Activated CD4-positive, alpha-beta T cell treated with anti-CD3 and anti-CD28 coated beads, Interleukin-2, amount 10 ng/mL, durations not matched to agents 7 days and 5 days (primary cell): ENCODE measurements around the gene GATAD2B. TPM values are rescaled to one million over a fixed set of nuclear protein-coding genes. Genes with fewer than 3 reads are reported as not detected.
A peak's percentile ranks its signal among the peaks of the same experiment; 100 is the strongest.
"Not testable (repeated sequence)": the region's sequence is repeated elsewhere in the genome, so short reads cannot be mapped to it uniquely, and the experiment has no call there.

Experiments used
- CTCF ChIA-PET: fragments of 350-600 bp; sonication (Branson Sonifier 250); formaldehyde crosslinking; loops from one replicate; lab custom pipeline; 2021; ENCODE audit warnings: antibody characterized with exemption; lab: Charles Lee
- POLR2A ChIA-PET: fragments of 350-600 bp; sonication (Branson Sonifier 250); formaldehyde crosslinking; loops from one replicate; lab custom pipeline; 2021; ENCODE audit warnings: antibody characterized with exemption; lab: Charles Lee
- DNase-seq: peaks from one replicate; pipeline ENCODE4 v3.0.0-alpha.2; 2020
- H3K27ac Mint-ChIP-seq: one replicate; pipeline ENCODE4 v1.8.0; 2021; ENCODE audit warnings: mild to moderate bottlenecking, moderate library complexity, mixed read lengths
- H3K27me3 Mint-ChIP-seq: one replicate; pipeline ENCODE4 v1.8.0; 2021; ENCODE audit warnings: mixed read lengths
- H3K36me3 Mint-ChIP-seq: one replicate; pipeline ENCODE4 v1.8.0; 2021; ENCODE audit warnings: low read depth, mixed read lengths
- H3K4me1 Mint-ChIP-seq: one replicate; pipeline ENCODE4 v1.8.0; 2021; ENCODE audit warnings: mixed read lengths
- H3K4me3 Mint-ChIP-seq: one replicate; pipeline ENCODE4 v1.8.0; 2021; ENCODE audit warnings: mild to moderate bottlenecking, moderate library complexity, mixed read lengths
- H3K9me3 Mint-ChIP-seq: one replicate; pipeline ENCODE4 v1.8.0; 2021; ENCODE audit warnings: mixed read lengths
- total RNA-seq, 2 experiments: library from RNA; stranded (reverse); gene quantifications; one replicate each; pipeline ENCODE4 v1.2.3, GENCODE V29; 2021

GATAD2B gene
- total RNA-seq, 2 experiments from 2014 or later: 73.4 to 75.4 TPM

GRCh38 chr1:153774780-153775457 lies 147.9 kb downstream of the GATAD2B start, which contains the start of gene SLC27A3:
Gene SLC27A3, plus strand, starts transcription at chr1:153775407. Its CDS starts 91 bp downstream, at chr1:153775498.
- POLR2A ChIA-PET: no interaction called here
- H3K27ac Mint-ChIP-seq: peak within 1 kb of the TSS; percentile 87

GRCh38 chr1:153774026-153774595 lies 148.7 kb downstream of the GATAD2B start:
- Mint-ChIP-seq H3K27me3 (no peaks in the 10 kb centered on the region), H3K27ac (peak overlapping the region; percentile 46), H3K36me3 (peaks cover 21% of the 10 kb centered on the region), H3K4me1 (peaks cover 37% of the 10 kb centered on the region), H3K9me3 (no peaks in the 10 kb centered on the region), H3K4me3 (peak overlapping the region; percentile 81)
- CTCF ChIA-PET: interaction anchor here (1.5 kb wide), 1 partner anchor 102 kb away, joined by 4 read pairs; no protein-coding TSS in a partner anchor
- POLR2A ChIA-PET: no interaction called here
- no peak for DNase-seq

More at GRCh38 chr1:153774780-153775457, 147.9 kb downstream of the GATAD2B start, which contains the start of gene SLC27A3:
- no peak for DNase-seq
- Mint-ChIP-seq H3K4me3 (peak within 1 kb of the TSS; percentile 81), H3K27me3 (no peaks in the 10 kb centered on the region), H3K36me3 (peaks cover 17% of the 10 kb centered on the region), H3K4me1 (peaks cover 37% of the 10 kb centered on the region), H3K9me3 (no peaks in the 10 kb centered on the region)
- CTCF ChIA-PET: interaction anchor here (0.7 to 1.4 kb wide), 10 partner anchors 15 to 549 kb away, joined by 3 to 5 read pairs (median 3); partner anchors contain the start of genes CREB3L4 and RAB13

GRCh38 chr1:153773096-153773921 lies 149.5 kb downstream of the GATAD2B start:
- Mint-ChIP-seq H3K4me3 (no peak overlapping the region), H3K36me3 (peaks cover 25% of the 10 kb centered on the region), H3K9me3 (no peaks in the 10 kb centered on the region), H3K4me1 (peaks cover 34% of the 10 kb centered on the region), H3K27me3 (no peaks in the 10 kb centered on the region), H3K27ac (peak overlapping the region; percentile 19)
- POLR2A ChIA-PET: no interaction called here
- DNase-seq: no peak
- CTCF ChIA-PET: interaction anchor here (0.9 to 1.5 kb wide), 3 partner anchors 10 to 101 kb away, joined by 3 to 4 read pairs (median 3); no protein-coding TSS in a partner anchor

GRCh38 chr1:153771841-153772593 lies 150.8 kb downstream of the GATAD2B start:
- Mint-ChIP-seq H3K4me1 (peaks cover 28% of the 10 kb centered on the region), H3K36me3 (peaks cover 32% of the 10 kb centered on the region), H3K4me3 (no peak overlapping the region), H3K27ac (no peak overlapping the region), H3K9me3 (no peaks in the 10 kb centered on the region), H3K27me3 (no peaks in the 10 kb centered on the region)
- DNase-seq: no peak
- ChIA-PET POLR2A (no interaction called here), CTCF (interaction anchor here (0.9 to 1.0 kb wide), 2 partner anchors 9 to 87 kb away, joined by 3 read pairs; no protein-coding TSS in a partner anchor)

GRCh38 chr1:153771261-153771660 lies 151.5 kb downstream of the GATAD2B start:
- H3K4me1 Mint-ChIP-seq: peaks cover 22% of the 10 kb centered on the region
- H3K4me3 Mint-ChIP-seq: no peak overlapping the region
- ChIA-PET POLR2A (no interaction called here), CTCF (no interaction called here)
- H3K27ac Mint-ChIP-seq: no peak overlapping the region
- no peak for DNase-seq
- no peaks in the 10 kb centered on the region for H3K27me3 Mint-ChIP-seq
- H3K36me3 Mint-ChIP-seq: peaks cover 28% of the 10 kb centered on the region
- no peaks in the 10 kb centered on the region for H3K9me3 Mint-ChIP-seq

- ChIA-PET CTCF (interaction anchor here (0.5 kb wide), 2 partner anchors 185 to 1606 kb away, joined by 3 to 4 read pairs; no protein-coding TSS in a partner anchor), POLR2A (no interaction called here)
- H3K4me1 Mint-ChIP-seq: peaks cover 19% of the 10 kb centered on the region
- DNase-seq: no peak
- peak overlapping the region; percentile 22 for H3K27ac Mint-ChIP-seq
- H3K9me3 Mint-ChIP-seq: no peaks in the 10 kb centered on the region
- peaks cover 33% of the 10 kb centered on the region for H3K36me3 Mint-ChIP-seq
- H3K27me3 Mint-ChIP-seq: no peaks in the 10 kb centered on the region
- no peak overlapping the region for H3K4me3 Mint-ChIP-seq
Observed at GRCh38 chr1:153770797-153771196, 152.0 kb downstream of the GATAD2B start.

GRCh38 chr1:153769221-153769620 lies 153.6 kb downstream of the GATAD2B start:
- ChIA-PET POLR2A (no interaction called here), CTCF (interaction anchor here (0.6 to 1.0 kb wide), 3 partner anchors 9 to 66 kb away, joined by 3 to 4 read pairs (median 3); no protein-coding TSS in a partner anchor)
- Mint-ChIP-seq H3K27me3 (no peaks in the 10 kb centered on the region), H3K9me3 (no peaks in the 10 kb centered on the region), H3K27ac (no peak overlapping the region), H3K4me1 (peaks cover 9% of the 10 kb centered on the region), H3K36me3 (peaks cover 43% of the 10 kb centered on the region), H3K4me3 (no peak overlapping the region)
- no peak for DNase-seq

- H3K36me3 Mint-ChIP-seq: peaks cover 41% of the 10 kb centered on the region
- H3K4me3 Mint-ChIP-seq: no peak overlapping the region
- CTCF ChIA-PET: interaction anchor here (0.6 to 1.0 kb wide), 3 partner anchors 10 to 67 kb away, joined by 3 to 4 read pairs (median 3); no protein-coding TSS in a partner anchor
- DNase-seq: no peak
- no peaks in the 10 kb centered on the region for H3K27me3 Mint-ChIP-seq
- H3K27ac Mint-ChIP-seq: no peak overlapping the region
- POLR2A ChIA-PET: no interaction called here
- H3K4me1 Mint-ChIP-seq: peaks cover 2% of the 10 kb centered on the region
- no peaks in the 10 kb centered on the region for H3K9me3 Mint-ChIP-seq
Observed at GRCh38 chr1:153768316-153769181, 154.2 kb downstream of the GATAD2B start.

GRCh38 chr1:153767519-153767918 lies 155.3 kb downstream of the GATAD2B start:
- Mint-ChIP-seq H3K4me1 (no peaks in the 10 kb centered on the region), H3K27ac (no peak overlapping the region), H3K4me3 (no peak overlapping the region), H3K27me3 (no peaks in the 10 kb centered on the region), H3K36me3 (peaks cover 47% of the 10 kb centered on the region), H3K9me3 (no peaks in the 10 kb centered on the region)
- DNase-seq: no peak
- POLR2A ChIA-PET: interaction anchor here (0.6 kb wide), 1 partner anchor 14 kb away, joined by 4 read pairs; no protein-coding TSS in a partner anchor
- CTCF ChIA-PET: interaction anchor here (1.3 kb wide), 1 partner anchor 11 kb away, joined by 3 read pairs; no protein-coding TSS in a partner anchor

- POLR2A ChIA-PET: interaction anchor here (0.6 kb wide), 1 partner anchor 13 kb away, joined by 4 read pairs; no protein-coding TSS in a partner anchor
- peaks cover 50% of the 10 kb centered on the region for H3K36me3 Mint-ChIP-seq
Observed at GRCh38 chr1:153766663-153767062, 156.1 kb downstream of the GATAD2B start.

GRCh38 chr1:153764310-153764709 lies 158.5 kb downstream of the GATAD2B start:
- POLR2A ChIA-PET: interaction anchor here (0.7 kb wide), 1 partner anchor 217 kb away, joined by 3 read pairs; no protein-coding TSS in a partner anchor
- Mint-ChIP-seq H3K27me3 (no peaks in the 10 kb centered on the region), H3K36me3 (peaks cover 54% of the 10 kb centered on the region), H3K27ac (no peak overlapping the region), H3K4me3 (no peak overlapping the region), H3K4me1 (no peaks in the 10 kb centered on the region), H3K9me3 (no peaks in the 10 kb centered on the region)
- DNase-seq: no peak
- CTCF ChIA-PET: interaction anchor here (0.6 to 1.2 kb wide), 5 partner anchors 9 to 118 kb away, joined by 3 to 4 read pairs (median 3); no protein-coding TSS in a partner anchor

More at GRCh38 chr1:153766663-153767062, 156.1 kb downstream of the GATAD2B start:
- not testable (repeated sequence) for H3K9me3 Mint-ChIP-seq, DNase-seq, H3K27me3 Mint-ChIP-seq, H3K4me3 Mint-ChIP-seq, H3K4me1 Mint-ChIP-seq, H3K27ac Mint-ChIP-seq
- CTCF ChIA-PET: interaction anchor here (1.3 kb wide), 1 partner anchor 10 kb away, joined by 3 read pairs; no protein-coding TSS in a partner anchor
